CD8-positive, alpha-beta memory T cell (primary cell): Measurements from ENCODE around the gene CTDSPL. TPM values are rescaled to one million over a fixed set of nuclear protein-coding genes. Genes with fewer than 3 reads are reported as not detected.

Experiments
- CTCF ChIA-PET: fragments of 350-600 bp; sonication (Branson Sonifier 250); formaldehyde crosslinking; loops from one replicate; lab custom pipeline; 2021; ENCODE audit warnings: antibody characterized with exemption; lab: Charles Lee
- POLR2A ChIA-PET: fragments of 350-600 bp; sonication (Branson Sonifier 250); formaldehyde crosslinking; loops from one replicate; lab custom pipeline; 2021; ENCODE audit warnings: antibody characterized with exemption; lab: Charles Lee
- DNase-seq, 5 donors: peaks; one replicate each; pipeline versions ENCODE4 v3.0.0 to v3.0.0-alpha.2; 2020 to 2022; ENCODE audit warnings: mixed read lengths in 1 of 5
- H3K27ac ChIP-seq: one replicate; pipeline ENCODE4 v1.7.0; 2013; ENCODE audit warnings: low read depth, mild to moderate bottlenecking, low read length, moderate library complexity
- H3K27me3 ChIP-seq: 2 replicates; pipeline ENCODE4 v1.7.0; 2013; ENCODE audit warnings: low read length, mild to moderate bottlenecking; ENCODE audit not compliant: insufficient read depth, poor library complexity, severe bottlenecking
- H3K36me3 ChIP-seq: 2 replicates; pipeline ENCODE4 v1.7.0; 2013; ENCODE audit warnings: mild to moderate bottlenecking, low read length, moderate library complexity; ENCODE audit not compliant: insufficient read depth
- H3K4me1 ChIP-seq: 2 replicates; pipeline ENCODE4 v1.7.0; 2013; ENCODE audit warnings: mild to moderate bottlenecking, low read length, moderate library complexity; ENCODE audit not compliant: insufficient read depth
- H3K4me3 ChIP-seq: 2 replicates; pipeline ENCODE4 v1.7.0; 2013; ENCODE audit warnings: mild to moderate bottlenecking, low read length
- H3K9me3 ChIP-seq: 2 replicates; pipeline ENCODE4 v1.7.0; 2013; ENCODE audit warnings: mild to moderate bottlenecking, low read length
- H3K27ac Mint-ChIP-seq, 8 donors: one replicate each; pipeline ENCODE4 v1.8.0; 2020 to 2021; ENCODE audit warnings: mixed read lengths in 8 of 8, mild to moderate bottlenecking in 6 of 8, inconsistent platforms in 3 of 8, moderate library complexity in 3 of 8
- H3K27me3 Mint-ChIP-seq, 2 donors: one replicate each; pipeline ENCODE4 v1.8.0; 2020 to 2021; ENCODE audit warnings: mixed read lengths in 2 of 2, mild to moderate bottlenecking in 1 of 2, moderate library complexity in 1 of 2
- H3K36me3 Mint-ChIP-seq, 3 donors: one replicate each; pipeline ENCODE4 v1.8.0; 2020 to 2021; ENCODE audit warnings: mixed read lengths in 3 of 3, inconsistent platforms in 1 of 3, mild to moderate bottlenecking in 1 of 3
- H3K4me1 Mint-ChIP-seq, 3 donors: one replicate each; pipeline ENCODE4 v1.8.0; 2020 to 2021; ENCODE audit warnings: mixed read lengths in 3 of 3, inconsistent platforms in 1 of 3, mild to moderate bottlenecking in 1 of 3
- H3K4me3 Mint-ChIP-seq, 7 donors: one replicate each; pipeline ENCODE4 v1.8.0; 2020 to 2021; ENCODE audit warnings: mixed read lengths in 7 of 7, mild to moderate bottlenecking in 6 of 7, moderate library complexity in 4 of 7, inconsistent platforms in 2 of 7
- H3K9me3 Mint-ChIP-seq, 5 donors: one replicate each; pipeline ENCODE4 v1.8.0; 2020 to 2022; ENCODE audit warnings: mixed read lengths in 5 of 5, mild to moderate bottlenecking in 3 of 5, moderate library complexity in 2 of 5, inconsistent platforms in 1 of 5
- polyA plus RNA-seq: library from polyadenylated mRNA; unstranded; fragments of 300-500 nt; fragmentation: Illumina TruSeq; gene quantifications from one replicate; pipeline ENCODE4 v1.2.3, GENCODE V29; 2021
- total RNA-seq, 2 experiments: library from RNA; stranded (reverse); gene quantifications; one replicate each; pipeline ENCODE4 v1.2.3, GENCODE V29; 2021

The CTDSPL gene
- total and polyA plus RNA-seq, 3 experiments from 2014 or later, result 0.74 to 0.84 TPM; not detected in 1

DNA sequence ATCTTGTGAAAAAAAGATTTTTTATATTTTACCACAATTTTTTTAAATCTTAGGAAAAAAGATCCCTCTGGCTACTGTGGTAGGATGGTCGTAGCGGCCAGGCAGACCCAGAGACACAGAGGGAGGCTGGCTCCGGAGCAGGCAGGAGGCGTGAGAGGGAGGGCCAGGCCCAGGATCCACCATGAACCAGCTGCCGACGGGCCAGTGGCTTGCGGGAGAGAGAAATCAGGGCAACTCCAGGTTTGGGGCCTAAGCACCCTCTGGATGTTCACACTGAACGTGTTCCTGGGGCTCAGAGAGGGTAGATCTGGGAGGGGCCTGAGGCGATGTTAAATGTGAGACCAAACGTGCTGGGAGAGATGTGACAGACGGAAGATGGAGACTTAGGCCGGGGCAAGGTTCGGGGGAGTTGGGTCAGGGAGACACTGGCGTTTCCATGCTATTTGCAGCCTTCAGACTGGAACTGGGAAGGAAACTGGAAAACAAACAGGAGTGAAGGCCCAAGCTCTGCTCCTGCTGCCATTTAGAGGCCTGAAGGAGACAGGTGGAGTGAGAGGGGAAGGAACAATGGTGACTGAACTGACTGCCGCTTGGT is 127.3 kb downstream of the CTDSPL start:
- CTCF ChIA-PET, result interaction anchor here (2.5 kb wide), 1 partner anchor 14 kb away, joined by 6 read pairs; no protein-coding TSS in a partner anchor
- Mint-ChIP-seq H3K4me3 (no peak overlapping the region), H3K4me1 (peaks cover 7 to 19% (median 13%) of the 10 kb centered on the region in 3 donors), H3K36me3 (peaks cover 0 to 3% (median 0%) of the 10 kb centered on the region in 3 donors), H3K27me3 (peaks cover 0 to 1% of the 10 kb centered on the region in 2 donors), H3K27ac (peak overlapping the region in 2 of 8 donors; percentile 13 to 72), H3K9me3 (no peaks in the 10 kb centered on the region)
- H3K4me1 ChIP-seq, result peaks cover 8% of the 10 kb centered on the region
- H3K27ac ChIP-seq, result no peak overlapping the region
- POLR2A ChIA-PET, result no interaction called here
- no peaks in the 10 kb centered on the region for H3K36me3 ChIP-seq
- DNase-seq, result no peak
- H3K4me3 ChIP-seq, result no peak overlapping the region
- no peaks in the 10 kb centered on the region for H3K27me3 ChIP-seq
- H3K9me3 ChIP-seq, result no peaks in the 10 kb centered on the region

GRCh38 chr3:37989821-37990480 is 128.3 kb downstream of the CTDSPL start:
- no peaks in the 10 kb centered on the region for H3K36me3 ChIP-seq
- ChIA-PET CTCF (interaction anchor here (0.6 to 2.5 kb wide), 2 partner anchors 15 to 26 kb away, joined by 3 to 6 read pairs; no protein-coding TSS in a partner anchor), POLR2A (no interaction called here)
- H3K9me3 Mint-ChIP-seq, result no peaks in the 10 kb centered on the region
- no peak for DNase-seq
- peaks cover 12% of the 10 kb centered on the region for H3K4me1 ChIP-seq
- no peak overlapping the region for H3K4me3 ChIP-seq
- peak overlapping the region in 1 of 7 donors; percentile 77 for H3K4me3 Mint-ChIP-seq
- H3K9me3 ChIP-seq, result no peaks in the 10 kb centered on the region
- peaks cover 0 to 1% of the 10 kb centered on the region in 2 donors for H3K27me3 Mint-ChIP-seq
- H3K27ac Mint-ChIP-seq, result peak overlapping the region in 2 of 8 donors; percentile 77 to 79
- H3K36me3 Mint-ChIP-seq, result peaks cover 0 to 9% (median 0%) of the 10 kb centered on the region in 3 donors
- H3K27ac ChIP-seq, result no peak overlapping the region
- peaks cover 15 to 28% (median 22%) of the 10 kb centered on the region in 3 donors for H3K4me1 Mint-ChIP-seq
- H3K27me3 ChIP-seq, result no peaks in the 10 kb centered on the region

DNA sequence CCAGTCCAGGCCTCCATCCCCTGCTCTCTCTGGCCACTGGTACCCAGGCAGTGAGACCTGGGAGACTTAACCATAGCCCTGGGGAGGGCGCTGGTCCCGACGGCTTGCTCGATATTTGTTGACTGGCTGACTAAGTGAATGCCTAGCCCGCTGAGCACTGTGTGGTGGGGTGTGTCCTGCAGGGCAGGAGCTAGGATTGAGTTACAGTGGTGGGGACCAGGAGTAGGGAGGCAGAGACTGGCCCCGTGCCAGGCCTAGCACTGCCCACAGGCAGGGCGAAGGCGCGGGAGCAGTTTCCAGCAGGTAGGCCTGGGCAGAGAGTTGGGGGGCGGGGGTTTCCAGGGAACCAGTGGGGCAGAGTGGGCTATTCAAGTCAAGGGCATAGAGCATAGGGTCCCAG is 128.8 kb downstream of the CTDSPL start, which contains the start of gene VILL:
TSS of gene VILL (plus strand) at position 260 of the 400 bp plus-strand sequence. CDS start 2,887 bp downstream, outside the sequence.
- peak within 1 kb of the TSS in 1 of 7 donors; percentile 77 for H3K4me3 Mint-ChIP-seq
- peak within 1 kb of the TSS in 2 of 8 donors; percentile 77 to 79 for H3K27ac Mint-ChIP-seq
- peaks cover 18% of the 10 kb centered on the region for H3K4me1 ChIP-seq
- H3K4me1 Mint-ChIP-seq, result peaks cover 21 to 34% (median 28%) of the 10 kb centered on the region in 3 donors
- peaks cover 0 to 10% (median 0%) of the 10 kb centered on the region in 3 donors for H3K36me3 Mint-ChIP-seq
- no peaks in the 10 kb centered on the region for H3K36me3 ChIP-seq
- no peaks in the 10 kb centered on the region for H3K9me3 Mint-ChIP-seq
- H3K9me3 ChIP-seq, result no peaks in the 10 kb centered on the region
- H3K27ac ChIP-seq, result no peak within 1 kb of the TSS
- DNase-seq, result no peak
- ChIA-PET POLR2A (no interaction called here), CTCF (interaction anchor here (0.6 to 2.5 kb wide), 2 partner anchors 15 to 25 kb away, joined by 3 to 6 read pairs; no protein-coding TSS in a partner anchor)
- peaks cover 0 to 1% of the 10 kb centered on the region in 2 donors for H3K27me3 Mint-ChIP-seq
- no peak within 1 kb of the TSS for H3K4me3 ChIP-seq
- H3K27me3 ChIP-seq, result no peaks in the 10 kb centered on the region

GRCh38 chr3:37991109-37991508 is 129.4 kb downstream of the CTDSPL start:
- Mint-ChIP-seq H3K27me3 (peaks cover 0 to 1% of the 10 kb centered on the region in 2 donors), H3K4me1 (peaks cover 27 to 39% (median 34%) of the 10 kb centered on the region in 3 donors), H3K4me3 (peak overlapping the region in 1 of 7 donors; percentile 8), H3K27ac (no peak overlapping the region), H3K9me3 (no peaks in the 10 kb centered on the region), H3K36me3 (peaks cover 0 to 16% (median under 1%) of the 10 kb centered on the region in 3 donors)
- no peaks in the 10 kb centered on the region for H3K9me3 ChIP-seq
- POLR2A ChIA-PET, result no interaction called here
- no peaks in the 10 kb centered on the region for H3K27me3 ChIP-seq
- no peak overlapping the region for H3K4me3 ChIP-seq
- H3K4me1 ChIP-seq, result peaks cover 24% of the 10 kb centered on the region
- CTCF ChIA-PET, result interaction anchor here (2.5 kb wide), 1 partner anchor 16 kb away, joined by 6 read pairs; no protein-coding TSS in a partner anchor
- DNase-seq, result no peak
- no peaks in the 10 kb centered on the region for H3K36me3 ChIP-seq
- no peak overlapping the region for H3K27ac ChIP-seq

- Histone ChIP-seq H3K36me3 (no peaks in the 10 kb centered on the region), H3K4me3 (no peak overlapping the region), H3K27me3 (no peaks in the 10 kb centered on the region), H3K9me3 (no peaks in the 10 kb centered on the region), H3K27ac (no peak overlapping the region), H3K4me1 (peaks cover 31% of the 10 kb centered on the region)
- Mint-ChIP-seq H3K36me3 (peaks cover 2 to 23% (median 7%) of the 10 kb centered on the region in 3 donors), H3K27ac (peak overlapping the region in 3 of 8 donors; percentile 0 to 73 (median 36)), H3K4me1 (peaks cover 34 to 47% (median 41%) of the 10 kb centered on the region in 3 donors), H3K9me3 (no peaks in the 10 kb centered on the region), H3K27me3 (peaks cover 0 to 1% of the 10 kb centered on the region in 2 donors), H3K4me3 (peak overlapping the region in 2 of 7 donors; percentile 3 to 5)
- CTCF ChIA-PET, result interaction anchor here (2.1 kb wide), 1 partner anchor 17 kb away, joined by 7 read pairs; no protein-coding TSS in a partner anchor
- POLR2A ChIA-PET, result no interaction called here
- DNase-seq, result no peak
Observed at GRCh38 chr3:37991823-37992222, 130.1 kb downstream of the CTDSPL start.

- peak overlapping the region; percentile 8 to 99 (median 76) for H3K27ac Mint-ChIP-seq
- Histone ChIP-seq H3K9me3 (no peaks in the 10 kb centered on the region), H3K36me3 (no peaks in the 10 kb centered on the region), H3K27me3 (no peaks in the 10 kb centered on the region), H3K4me1 (peaks cover 37% of the 10 kb centered on the region), H3K4me3 (no peak overlapping the region), H3K27ac (peak overlapping the region; percentile 25)
- ChIA-PET CTCF (interaction anchor here (2.1 kb wide), 1 partner anchor 18 kb away, joined by 7 read pairs; no protein-coding TSS in a partner anchor), POLR2A (no interaction called here)
- peaks cover 37 to 53% (median 46%) of the 10 kb centered on the region in 3 donors for H3K4me1 Mint-ChIP-seq
- peak overlapping the region; percentile 51 to 98 (median 96) for H3K4me3 Mint-ChIP-seq
- no peak for DNase-seq
- H3K27me3 Mint-ChIP-seq, result peaks cover 0 to 1% of the 10 kb centered on the region in 2 donors
- no peaks in the 10 kb centered on the region for H3K9me3 Mint-ChIP-seq
- peaks cover 4 to 26% (median 9%) of the 10 kb centered on the region in 3 donors for H3K36me3 Mint-ChIP-seq
Observed at GRCh38 chr3:37992271-37993066, 130.8 kb downstream of the CTDSPL start.

DNA sequence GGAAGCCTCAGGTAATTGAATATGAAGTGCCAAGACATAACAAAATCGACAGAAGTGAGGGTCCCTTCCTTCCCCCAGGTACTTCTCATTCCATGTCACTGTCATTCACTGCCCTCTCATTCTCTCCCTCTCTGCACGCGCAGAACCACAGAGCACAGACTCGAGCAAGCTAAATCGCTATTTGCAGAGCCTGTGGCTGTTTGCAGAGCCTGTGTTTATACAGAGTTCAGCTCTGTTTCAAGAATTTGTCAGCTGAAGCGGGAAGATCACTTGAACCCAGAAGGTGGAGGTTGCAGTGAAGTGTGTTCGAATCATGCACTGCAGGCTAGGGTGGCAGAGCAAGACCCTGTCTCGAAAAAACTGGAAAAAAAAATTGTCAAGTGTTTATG is 131.4 kb downstream of the CTDSPL start:
- H3K4me1 ChIP-seq, result peaks cover 43% of the 10 kb centered on the region

More for the DNA sequence above, 131.4 kb downstream of the CTDSPL start:
- no peaks in the 10 kb centered on the region for H3K9me3 ChIP-seq
- DNase-seq, result no peak
- H3K27me3 ChIP-seq, result no peaks in the 10 kb centered on the region
- Mint-ChIP-seq H3K36me3 (peaks cover 4 to 26% (median 9%) of the 10 kb centered on the region in 3 donors), H3K9me3 (no peaks in the 10 kb centered on the region), H3K4me3 (peak overlapping the region; percentile 91 to 99 (median 96)), H3K27me3 (peaks cover 0 to 1% of the 10 kb centered on the region in 2 donors), H3K27ac (peak overlapping the region in 7 of 8 donors; percentile 64 to 99 (median 96)), H3K4me1 (peaks cover 41 to 58% (median 48%) of the 10 kb centered on the region in 3 donors)
- ChIA-PET CTCF (interaction anchor here (2.1 kb wide), 1 partner anchor 18 kb away, joined by 7 read pairs; no protein-coding TSS in a partner anchor), POLR2A (no interaction called here)
- no peaks in the 10 kb centered on the region for H3K36me3 ChIP-seq
- H3K4me3 ChIP-seq, result no peak overlapping the region
- H3K27ac ChIP-seq, result peak overlapping the region; percentile 80
